ENCODE data around the gene AIG1.
"Not testable (repeated sequence)": the region's sequence is repeated elsewhere in the genome, so short reads cannot be mapped to it uniquely, and the experiment has no call there.

Gene AIG1

DNA sequence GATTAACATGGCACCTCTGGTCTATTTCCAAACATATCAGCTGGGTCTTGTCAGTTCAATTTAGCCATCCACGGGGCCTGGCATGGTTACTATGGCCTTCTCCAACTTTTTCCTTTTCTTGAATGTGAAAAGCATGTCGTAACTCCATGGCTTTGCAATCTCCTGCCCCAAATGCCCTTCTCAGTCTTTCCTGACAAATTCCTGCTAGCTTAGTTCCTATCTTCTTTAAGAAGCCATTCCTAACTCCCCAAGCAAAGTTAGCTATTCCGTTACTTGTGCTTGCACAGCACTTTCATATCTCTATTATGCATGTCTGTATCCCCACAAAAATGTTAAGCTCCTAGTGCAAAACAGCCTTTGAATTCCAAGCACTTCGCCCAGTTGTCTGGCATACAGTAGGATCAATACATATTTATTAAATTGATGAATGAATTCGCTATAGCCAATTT lies 105.6 kb downstream of the AIG1 start:
- no peak for ATAC-seq (ENCODE audit: insufficient read depth, low read depth)
- no peaks in the 10 kb centered on the region for H3K79me2 ChIP-seq (ENCODE audit: insufficient read depth, low read length)

GRCh38 chr6:143167224-143167623 lies 106.5 kb downstream of the AIG1 start:
- TF ChIP-seq, protein P1, sequence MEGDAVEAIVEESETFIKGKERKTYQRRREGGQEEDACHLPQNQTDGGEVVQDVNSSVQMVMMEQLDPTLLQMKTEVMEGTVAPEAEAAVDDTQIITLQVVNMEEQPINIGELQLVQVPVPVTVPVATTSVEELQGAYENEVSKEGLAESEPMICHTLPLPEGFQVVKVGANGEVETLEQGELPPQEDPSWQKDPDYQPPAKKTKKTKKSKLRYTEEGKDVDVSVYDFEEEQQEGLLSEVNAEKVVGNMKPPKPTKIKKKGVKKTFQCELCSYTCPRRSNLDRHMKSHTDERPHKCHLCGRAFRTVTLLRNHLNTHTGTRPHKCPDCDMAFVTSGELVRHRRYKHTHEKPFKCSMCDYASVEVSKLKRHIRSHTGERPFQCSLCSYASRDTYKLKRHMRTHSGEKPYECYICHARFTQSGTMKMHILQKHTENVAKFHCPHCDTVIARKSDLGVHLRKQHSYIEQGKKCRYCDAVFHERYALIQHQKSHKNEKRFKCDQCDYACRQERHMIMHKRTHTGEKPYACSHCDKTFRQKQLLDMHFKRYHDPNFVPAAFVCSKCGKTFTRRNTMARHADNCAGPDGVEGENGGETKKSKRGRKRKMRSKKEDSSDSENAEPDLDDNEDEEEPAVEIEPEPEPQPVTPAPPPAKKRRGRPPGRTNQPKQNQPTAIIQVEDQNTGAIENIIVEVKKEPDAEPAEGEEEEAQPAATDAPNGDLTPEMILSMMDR (IDR thresholded peaks at IDR 0.05; ENCODE audit: borderline replicate concordance, extremely low read depth, low read length, poor library complexity, severe bottlenecking), result no peak
- TF ChIP-seq EZH2 (IDR thresholded peaks at IDR 0.05; ENCODE audit: borderline replicate concordance, low read depth, low read length, severe bottlenecking), result no peak
- H3K9me3 ChIP-seq (ENCODE audit: insufficient read depth, low read length, severe bottlenecking), result no peaks in the 10 kb centered on the region

More for the DNA sequence above, 105.6 kb downstream of the AIG1 start:
- Histone ChIP-seq H3K4me1 (ENCODE audit: insufficient read depth, low read length) (no peaks in the 10 kb centered on the region), H3K27me3 (ENCODE audit: insufficient read depth, low read length, poor library complexity) (no peaks in the 10 kb centered on the region), H3K36me3 (ENCODE audit: insufficient read depth, low read length) (no peaks in the 10 kb centered on the region), H4K20me1 (ENCODE audit: insufficient read depth, low read length) (no peaks in the 10 kb centered on the region), H3K4me2 (ENCODE audit: insufficient read depth, low read length) (no peak overlapping the region), H3K4me3 (ENCODE audit: low read depth in 1 of 2, low read length in 2 of 2) (no peak overlapping the region), H3K27ac (ENCODE audit: low read length) (no peak overlapping the region), H3K9me3 (ENCODE audit: insufficient read depth, low read length, severe bottlenecking) (no peaks in the 10 kb centered on the region), H3K9ac (ENCODE audit: low read depth, low read length) (no peak overlapping the region), H2AFZ (ENCODE audit: low read depth, low read length) (no peak overlapping the region)
- TF ChIP-seq EZH2 (IDR thresholded peaks at IDR 0.05; ENCODE audit: borderline replicate concordance, low read depth, low read length, severe bottlenecking), result no peak
- TF ChIP-seq, protein P1 (IDR thresholded peaks at IDR 0.05; ENCODE audit: borderline replicate concordance, extremely low read depth, low read length, poor library complexity, severe bottlenecking), result no peak
- no peak for DNase-seq

DNA sequence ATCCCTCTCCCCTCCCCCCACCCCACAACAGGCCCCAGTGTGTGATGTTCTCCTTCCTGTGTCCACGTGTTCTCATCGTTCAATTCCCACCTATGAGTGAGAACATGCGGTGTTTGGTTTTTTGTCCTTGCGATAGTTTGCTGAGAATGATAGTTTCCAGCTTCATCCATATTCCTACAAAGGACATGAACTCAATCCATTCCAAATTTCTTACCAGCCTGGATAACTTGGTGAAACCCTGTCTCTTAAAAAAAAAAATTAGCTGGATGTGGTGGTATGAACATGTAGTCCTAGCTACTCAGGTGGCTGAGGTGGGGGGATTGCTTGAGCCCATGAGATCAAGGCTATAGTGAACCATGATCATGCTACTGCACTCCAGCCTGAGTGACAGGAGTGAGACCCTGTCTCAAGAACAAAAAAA lies 107.7 kb downstream of the AIG1 start:
- not testable (repeated sequence) for H3K36me3 ChIP-seq (ENCODE audit: insufficient read depth, low read length); DNase-seq; H3K27me3 ChIP-seq (ENCODE audit: insufficient read depth, low read length, poor library complexity); H3K9me3 ChIP-seq (ENCODE audit: insufficient read depth, low read length, severe bottlenecking); H3K4me2 ChIP-seq (ENCODE audit: insufficient read depth, low read length); H3K27ac ChIP-seq (ENCODE audit: low read length); H3K79me2 ChIP-seq (ENCODE audit: insufficient read depth, low read length); H4K20me1 ChIP-seq (ENCODE audit: insufficient read depth, low read length); ATAC-seq (ENCODE audit: insufficient read depth, low read depth); H3K4me1 ChIP-seq (ENCODE audit: insufficient read depth, low read length); H2AFZ ChIP-seq (ENCODE audit: low read depth, low read length); H3K9ac ChIP-seq (ENCODE audit: low read depth, low read length); H3K4me3 ChIP-seq (ENCODE audit: low read depth in 1 of 2, low read length in 2 of 2)

More at GRCh38 chr6:143167224-143167623, 106.5 kb downstream of the AIG1 start:
- Histone ChIP-seq H3K4me2 (ENCODE audit: insufficient read depth, low read length) (no peak overlapping the region), H4K20me1 (ENCODE audit: insufficient read depth, low read length) (no peaks in the 10 kb centered on the region), H3K27me3 (ENCODE audit: insufficient read depth, low read length, poor library complexity) (no peaks in the 10 kb centered on the region), H3K36me3 (ENCODE audit: insufficient read depth, low read length) (no peaks in the 10 kb centered on the region), H3K79me2 (ENCODE audit: insufficient read depth, low read length) (no peaks in the 10 kb centered on the region), H3K27ac (ENCODE audit: low read length) (no peak overlapping the region), H3K4me1 (ENCODE audit: insufficient read depth, low read length) (no peaks in the 10 kb centered on the region), H3K9ac (ENCODE audit: low read depth, low read length) (no peak overlapping the region), H3K4me3 (ENCODE audit: low read depth in 1 of 2, low read length in 2 of 2) (no peak overlapping the region), H2AFZ (ENCODE audit: low read depth, low read length) (no peak overlapping the region)
- ATAC-seq (ENCODE audit: insufficient read depth, low read depth), result no peak
- no peak for DNase-seq

DNA sequence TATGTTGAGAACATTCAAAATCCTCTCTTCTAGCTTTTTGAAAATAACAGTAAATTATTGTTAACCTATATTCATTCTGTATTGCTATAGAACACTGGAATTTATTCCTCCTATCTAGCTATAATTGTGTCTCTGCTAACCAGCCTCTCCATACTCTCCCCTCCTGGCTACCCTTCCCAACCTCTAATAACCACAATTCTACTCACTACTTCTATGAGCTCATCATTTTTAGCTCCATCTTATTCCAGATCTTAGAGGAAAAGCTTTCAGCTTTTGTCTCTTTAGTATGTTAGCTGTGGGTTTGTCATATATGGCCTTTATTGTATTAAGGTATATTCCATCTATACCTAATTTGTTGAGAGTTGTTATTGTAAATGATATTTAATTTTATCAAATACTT lies 108.8 kb downstream of the AIG1 start:
- Histone ChIP-seq H3K27ac (ENCODE audit: low read length) (no peak overlapping the region), H3K36me3 (ENCODE audit: insufficient read depth, low read length) (no peaks in the 10 kb centered on the region), H4K20me1 (ENCODE audit: insufficient read depth, low read length) (no peaks in the 10 kb centered on the region), H2AFZ (ENCODE audit: low read depth, low read length) (no peak overlapping the region), H3K4me3 (ENCODE audit: low read depth in 1 of 2, low read length in 2 of 2) (no peak overlapping the region), H3K4me2 (ENCODE audit: insufficient read depth, low read length) (no peak overlapping the region), H3K79me2 (ENCODE audit: insufficient read depth, low read length) (no peaks in the 10 kb centered on the region), H3K9ac (ENCODE audit: low read depth, low read length) (no peak overlapping the region), H3K4me1 (ENCODE audit: insufficient read depth, low read length) (no peaks in the 10 kb centered on the region), H3K27me3 (ENCODE audit: insufficient read depth, low read length, poor library complexity) (no peaks in the 10 kb centered on the region), H3K9me3 (ENCODE audit: insufficient read depth, low read length, severe bottlenecking) (peaks cover 2% of the 10 kb centered on the region)
- TF ChIP-seq, protein P1 (IDR thresholded peaks at IDR 0.05; ENCODE audit: borderline replicate concordance, extremely low read depth, low read length, poor library complexity, severe bottlenecking), result no peak
- TF ChIP-seq EZH2 (IDR thresholded peaks at IDR 0.05; ENCODE audit: borderline replicate concordance, low read depth, low read length, severe bottlenecking), result no peak
- no peak for DNase-seq
- no peak for ATAC-seq (ENCODE audit: insufficient read depth, low read depth)
